ENCODE measurements around the gene CTAGE9. TPM values are rescaled to one million over a fixed set of nuclear protein-coding genes. Genes with fewer than 3 reads are reported as not detected.

CTAGE9 gene
- total RNA-seq, 1 donor from 2014 or later = not detected

GRCh38 chr6:131692031-131692430 lies 18.8 kb downstream of the CTAGE9 start:
- Mint-ChIP-seq H3K4me3 (ENCODE audit: unreplicated experiment) (no peak overlapping the region), H3K36me3 (ENCODE audit: low read depth, unreplicated experiment) (no peaks in the 10 kb centered on the region), H3K9me3 (ENCODE audit: unreplicated experiment) (no peaks in the 10 kb centered on the region), H3K27me3 (ENCODE audit: low read depth, unreplicated experiment) (peaks cover under 1% of the 10 kb centered on the region), H3K27ac (ENCODE audit: unreplicated experiment) (no peak overlapping the region), H3K4me1 (ENCODE audit: low read depth, unreplicated experiment) (no peaks in the 10 kb centered on the region)
- Histone ChIP-seq H4K20me1 (ENCODE audit: insufficient read depth, low read length) (no peaks in the 10 kb centered on the region), H3K4me1 (ENCODE audit: insufficient read depth, low read length) (no peaks in the 10 kb centered on the region), H3K4me2 (ENCODE audit: low read length) (no peak overlapping the region), H3K79me2 (ENCODE audit: insufficient read depth, low read length) (no peaks in the 10 kb centered on the region), H3K9me3 (ENCODE audit: insufficient read depth, low read depth, low read length) (no peaks in the 10 kb centered on the region), H3K9ac (ENCODE audit: low read length) (no peak overlapping the region), H2AFZ (ENCODE audit: low read depth, low read length) (no peak overlapping the region), H3K36me3 (ENCODE audit: insufficient read depth, low read length) (no peaks in the 10 kb centered on the region), H3K27ac (ENCODE audit: low read depth, low read length) (no peak overlapping the region), H3K27me3 (ENCODE audit: insufficient read depth, low read length) (no peaks in the 10 kb centered on the region), H3K4me3 (ENCODE audit: insufficient read depth, low read depth, low read length) (no peak overlapping the region)
- no peak for DNase-seq (ENCODE audit: low read depth)
- no peak for FAIRE-seq
- TF ChIP-seq, protein P1, sequence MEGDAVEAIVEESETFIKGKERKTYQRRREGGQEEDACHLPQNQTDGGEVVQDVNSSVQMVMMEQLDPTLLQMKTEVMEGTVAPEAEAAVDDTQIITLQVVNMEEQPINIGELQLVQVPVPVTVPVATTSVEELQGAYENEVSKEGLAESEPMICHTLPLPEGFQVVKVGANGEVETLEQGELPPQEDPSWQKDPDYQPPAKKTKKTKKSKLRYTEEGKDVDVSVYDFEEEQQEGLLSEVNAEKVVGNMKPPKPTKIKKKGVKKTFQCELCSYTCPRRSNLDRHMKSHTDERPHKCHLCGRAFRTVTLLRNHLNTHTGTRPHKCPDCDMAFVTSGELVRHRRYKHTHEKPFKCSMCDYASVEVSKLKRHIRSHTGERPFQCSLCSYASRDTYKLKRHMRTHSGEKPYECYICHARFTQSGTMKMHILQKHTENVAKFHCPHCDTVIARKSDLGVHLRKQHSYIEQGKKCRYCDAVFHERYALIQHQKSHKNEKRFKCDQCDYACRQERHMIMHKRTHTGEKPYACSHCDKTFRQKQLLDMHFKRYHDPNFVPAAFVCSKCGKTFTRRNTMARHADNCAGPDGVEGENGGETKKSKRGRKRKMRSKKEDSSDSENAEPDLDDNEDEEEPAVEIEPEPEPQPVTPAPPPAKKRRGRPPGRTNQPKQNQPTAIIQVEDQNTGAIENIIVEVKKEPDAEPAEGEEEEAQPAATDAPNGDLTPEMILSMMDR (IDR thresholded peaks at IDR 0.05; ENCODE audit: insufficient read depth, low read depth, low read length) = no peak
- no peak for TF ChIP-seq EZH2 (IDR thresholded peaks at IDR 0.05; ENCODE audit: insufficient read depth, low read length)

- Mint-ChIP-seq H3K27ac (ENCODE audit: unreplicated experiment) (no peak overlapping the region), H3K36me3 (ENCODE audit: low read depth, unreplicated experiment) (no peaks in the 10 kb centered on the region), H3K4me3 (ENCODE audit: unreplicated experiment) (no peak overlapping the region), H3K27me3 (ENCODE audit: low read depth, unreplicated experiment) (no peaks in the 10 kb centered on the region), H3K4me1 (ENCODE audit: low read depth, unreplicated experiment) (no peaks in the 10 kb centered on the region), H3K9me3 (ENCODE audit: unreplicated experiment) (no peaks in the 10 kb centered on the region)
- Histone ChIP-seq H3K27me3 (ENCODE audit: insufficient read depth, low read length) (no peaks in the 10 kb centered on the region), H3K4me3 (ENCODE audit: insufficient read depth, low read depth, low read length) (no peak overlapping the region), H3K9me3 (ENCODE audit: insufficient read depth, low read depth, low read length) (no peaks in the 10 kb centered on the region), H3K4me1 (ENCODE audit: insufficient read depth, low read length) (no peaks in the 10 kb centered on the region), H3K79me2 (ENCODE audit: insufficient read depth, low read length) (no peaks in the 10 kb centered on the region), H3K4me2 (ENCODE audit: low read length) (no peak overlapping the region), H3K9ac (ENCODE audit: low read length) (no peak overlapping the region), H3K36me3 (ENCODE audit: insufficient read depth, low read length) (no peaks in the 10 kb centered on the region), H2AFZ (ENCODE audit: low read depth, low read length) (no peak overlapping the region), H4K20me1 (ENCODE audit: insufficient read depth, low read length) (no peaks in the 10 kb centered on the region), H3K27ac (ENCODE audit: low read depth, low read length) (no peak overlapping the region)
- DNase-seq (ENCODE audit: low read depth) (no peak), FAIRE-seq (no peak)
- TF ChIP-seq EZH2 (IDR thresholded peaks at IDR 0.05; ENCODE audit: insufficient read depth, low read length) = no peak
- TF ChIP-seq, protein P1 (IDR thresholded peaks at IDR 0.05; ENCODE audit: insufficient read depth, low read depth, low read length) = no peak
Observed at GRCh38 chr6:131688286-131688685, 22.5 kb downstream of the CTAGE9 start.

- no peaks in the 10 kb centered on the region for H3K79me2 ChIP-seq (ENCODE audit: insufficient read depth, low read length)
- H3K9me3 ChIP-seq (ENCODE audit: insufficient read depth, low read depth, low read length) = no peaks in the 10 kb centered on the region
- TF ChIP-seq EZH2 (IDR thresholded peaks at IDR 0.05; ENCODE audit: insufficient read depth, low read length) = no peak
- TF ChIP-seq, protein P1 (IDR thresholded peaks at IDR 0.05; ENCODE audit: insufficient read depth, low read depth, low read length) = no peak
- no peaks in the 10 kb centered on the region for H3K4me1 Mint-ChIP-seq (ENCODE audit: low read depth, unreplicated experiment)
- H4K20me1 ChIP-seq (ENCODE audit: insufficient read depth, low read length) = no peaks in the 10 kb centered on the region
- H3K27me3 ChIP-seq (ENCODE audit: insufficient read depth, low read length) = no peaks in the 10 kb centered on the region
- FAIRE-seq = no peak
- H3K4me3 Mint-ChIP-seq (ENCODE audit: unreplicated experiment) = no peak overlapping the region
- no peak overlapping the region for H3K27ac ChIP-seq (ENCODE audit: low read depth, low read length)
- no peaks in the 10 kb centered on the region for H3K27me3 Mint-ChIP-seq (ENCODE audit: low read depth, unreplicated experiment)
- DNase-seq (ENCODE audit: low read depth) = no peak
- H3K9ac ChIP-seq (ENCODE audit: low read length) = no peak overlapping the region
- H3K9me3 Mint-ChIP-seq (ENCODE audit: unreplicated experiment) = no peaks in the 10 kb centered on the region
- H3K27ac Mint-ChIP-seq (ENCODE audit: unreplicated experiment) = no peak overlapping the region
- no peak overlapping the region for H3K4me3 ChIP-seq (ENCODE audit: insufficient read depth, low read depth, low read length)
- no peaks in the 10 kb centered on the region for H3K4me1 ChIP-seq (ENCODE audit: insufficient read depth, low read length)
- H3K36me3 Mint-ChIP-seq (ENCODE audit: low read depth, unreplicated experiment) = no peaks in the 10 kb centered on the region
- H2AFZ ChIP-seq (ENCODE audit: low read depth, low read length) = no peak overlapping the region
- H3K36me3 ChIP-seq (ENCODE audit: insufficient read depth, low read length) = no peaks in the 10 kb centered on the region
- H3K4me2 ChIP-seq (ENCODE audit: low read length) = no peak overlapping the region
Observed at GRCh38 chr6:131687022-131687421, 23.8 kb downstream of the CTAGE9 start.
